K562 (cell line): ENCODE data around the gene ZNF335. TPM values are rescaled to one million over a fixed set of nuclear protein-coding genes. Genes with fewer than 3 reads are reported as not detected.
A peak's percentile ranks its signal among the peaks of the same experiment; 100 is the strongest.

ENCODE experiments used
- CBX3 ChIP-seq, 2 experiments: IDR thresholded peaks; 1 replicate in 1 of 2; 2 replicates in 1 of 2; pipeline ENCODE4 v1.6.1; 2012; ENCODE audit warnings: inconsistent platforms in 2 of 2, low read length in 2 of 2, borderline replicate concordance in 1 of 2, control low read depth in 1 of 2
- CREBBP ChIP-seq: IDR thresholded peaks from one replicate; pipeline ENCODE4 v1.6.1; 2012; ENCODE audit warnings: low read depth, mild to moderate bottlenecking, control low read depth, inconsistent platforms, low read length
- CREM ChIP-seq: IDR thresholded peaks from 2 replicates; pipeline ENCODE4 v1.6.1; 2014; ENCODE audit warnings: antibody characterized with exemption, low read depth
- DEAF1 ChIP-seq: fragments of 450-650 bp; formaldehyde crosslinking; IDR thresholded peaks from 2 replicates; pipeline ENCODE4 v1.4.0; 2020; ENCODE audit warnings: mild to moderate bottlenecking, moderate library complexity
- ELF4 ChIP-seq: fragments of 450-650 bp; formaldehyde crosslinking; IDR thresholded peaks from 2 replicates; pipeline ENCODE4 v1.4.0; 2022; ENCODE audit warnings: missing genetic modification characterization
- GTF2F1 ChIP-seq: IDR thresholded peaks from 2 replicates; pipeline ENCODE4 v1.6.1; 2011; ENCODE audit warnings: low read depth, low read length, improper control_type of control experiment
- GTF3C2 ChIP-seq: IDR thresholded peaks from 3 replicates; pipeline ENCODE4 v1.6.1; 2011; ENCODE audit warnings: borderline replicate concordance, mild to moderate bottlenecking, moderate library complexity; ENCODE audit not compliant: insufficient read length; ENCODE audit errors: extremely low read depth
- HMGN3 ChIP-seq: IDR thresholded peaks from 2 replicates; pipeline ENCODE4 v1.6.1; 2011; ENCODE audit warnings: borderline replicate concordance, low read depth, mild to moderate bottlenecking, mixed read lengths, low read length; ENCODE audit not compliant: insufficient read length; ENCODE audit errors: extremely low read depth
- LCOR ChIP-seq: sonication (generic); formaldehyde crosslinking; IDR thresholded peaks from 2 replicates; pipeline ENCODE4 v1.8.0; 2022; ENCODE audit warnings: mild to moderate bottlenecking, missing genetic modification reagents
- MBD1 ChIP-seq: fragments of 250-450 bp; sonication (Bioruptor Pico); IDR thresholded peaks from 2 replicates; pipeline ENCODE4 v1.8.0; 2022; ENCODE audit warnings: inconsistent platforms
- MED1 ChIP-seq: sonication (generic); formaldehyde crosslinking; IDR thresholded peaks from 2 replicates; pipeline ENCODE4 v1.8.1; 2023; ENCODE audit warnings: missing genetic modification reagents, borderline replicate concordance
- NCOA6 ChIP-seq: fragments of 450-650 bp; IDR thresholded peaks from 2 replicates; pipeline ENCODE4 v1.6.1; 2017; ENCODE audit warnings: mild to moderate bottlenecking
- TBL1XR1 ChIP-seq, 2 experiments: IDR thresholded peaks; 2 replicates each; pipeline ENCODE4 v1.6.1; 2012; ENCODE audit warnings: improper control_type of control experiment in 2 of 2, low read length in 2 of 2, mild to moderate bottlenecking in 1 of 2
- ZBTB7A ChIP-seq: IDR thresholded peaks from 2 replicates; pipeline ENCODE4 v1.6.1; 2011; ENCODE audit warnings: low read depth, mild to moderate bottlenecking, low read length, moderate library complexity, borderline replicate concordance; ENCODE audit not compliant: control insufficient read depth
- ZFP30 ChIP-seq: fragments of 250-450 bp; sonication (Bioruptor Pico); IDR thresholded peaks from 2 replicates; pipeline ENCODE4 v1.8.0; 2022; ENCODE audit warnings: moderate library complexity, mild to moderate bottlenecking, inconsistent platforms, borderline replicate concordance
- ZNF121 ChIP-seq: sonication (generic); formaldehyde crosslinking; conservative IDR thresholded peaks from 2 replicates; pipeline ENCODE4 v1.8.0; 2022; ENCODE audit warnings: missing genetic modification reagents
- ZNF232 ChIP-seq: sonication (generic); formaldehyde crosslinking; IDR thresholded peaks from 2 replicates; pipeline ENCODE4 v1.8.0; 2022; ENCODE audit warnings: mild to moderate bottlenecking, missing genetic modification reagents
- ZNF436 ChIP-seq: fragments of 250-450, 450-650 bp; sonication (Bioruptor Pico); formaldehyde crosslinking; IDR thresholded peaks from 2 replicates; pipeline ENCODE4 v1.7.0; 2020; ENCODE audit warnings: mild to moderate bottlenecking
- ZNF445 ChIP-seq: fragments of 250-450 bp; sonication (Bioruptor Pico); IDR thresholded peaks from 2 replicates; pipeline ENCODE4 v1.4.0; 2020; ENCODE audit warnings: low read depth, mild to moderate bottlenecking, moderate library complexity
- ZNF584 ChIP-seq: fragments of 200-800 bp; sonication (Bioruptor generic); IDR thresholded peaks from 2 replicates; pipeline ENCODE4 v1.6.1; 2016; ENCODE audit warnings: low read depth, mild to moderate bottlenecking, missing genetic modification characterization, missing compliant biosample characterization
- ZNF780A ChIP-seq: fragments of 250-450 bp; sonication (Bioruptor Pico); IDR thresholded peaks from 2 replicates; pipeline ENCODE4 v1.5.0; 2021; ENCODE audit warnings: mild to moderate bottlenecking
- polyA plus RNA-seq, 8 experiments: library from polyadenylated mRNA; depleted of rRNA in 4 of 8; stranded (reverse) in 5 of 8; unstranded in 3 of 8; fragments of >200 nt; fragmentation: Nextera tagmentation in 2 of 8; fragmentation: Illumina TruSeq in 1 of 8; extraction: Ambion mirVana in 2 of 8; extraction: Trizol in 1 of 8; gene quantifications; 2 replicates each; pipeline versions ENCODE4 v1.2.1 to v1.2.3, GENCODE V29; 2011 to 2014; ENCODE audit warnings: inconsistent platforms in 1 of 8, missing spikeins in 1 of 8
- total RNA-seq, 7 experiments: library from RNA; depleted of rRNA in 6 of 7; stranded (reverse); fragments of >200 nt in 6 of 7; fragmentation: Illumina TruSeq in 2 of 7; extraction: Trizol in 2 of 7; gene quantifications; 2 replicates each; pipeline versions ENCODE4 v1.2.1 to v1.2.3, GENCODE V29; 2011 to 2021; ENCODE audit warnings: low replicate concordance in 1 of 7

Gene ZNF335
- total and polyA plus RNA-seq, 9 of the 15 experiments (the other 6 are each of a cell fraction or from before 2014, with no cell fraction given), result 0.39 to 16.0 (median 7.6) TPM

GRCh38 chr20:45971675-45972499 is at the start of gene ZNF335 (continued):
- peak; percentile 47; the same call in 1 of the 2 replicates for TF ChIP-seq DEAF1 (CRISPR knock-in tag)
- TF ChIP-seq CBX3 (IDR thresholded peaks at IDR 0.05; ENCODE audit: borderline replicate concordance in 1 of 2, low read length in 2 of 2), result peak in 1 of 2 experiments; percentile 79; a peak in 1 of 3 replicates
- no peak for TF ChIP-seq ZNF780A (CRISPR knock-in tag)
- TF ChIP-seq ZNF121 (CRISPR knock-in tag), result no peak; the same call in 1 of the 2 replicates
- TF ChIP-seq MBD1 (CRISPR knock-in tag), result no peak
- 0 out of 2 replicates have a peak, but pooled peaks have one; percentile 50 for TF ChIP-seq ZNF232 (CRISPR knock-in tag)
- peak; percentile 95 for TF ChIP-seq HMGN3
- TF ChIP-seq ZNF436 (CRISPR knock-in tag), result no peak; the same call in 1 of the 2 replicates
- no peak for TF ChIP-seq GTF3C2
- peak; percentile 90 for TF ChIP-seq ZBTB7A
- TF ChIP-seq ZNF445, result no peak
- no peak for TF ChIP-seq NCOA6
- no peak for TF ChIP-seq CREBBP
- no peak for TF ChIP-seq ZFP30 (CRISPR knock-in tag)
- TF ChIP-seq TBL1XR1 (IDR thresholded peaks at IDR 0.05; ENCODE audit: low read length in 2 of 2), result peak in 1 of 2 experiments; percentile 91; a peak in 3 of 4 replicates
- no peak for TF ChIP-seq MED1 (CRISPR knock-in tag)
- peak; percentile 99 for TF ChIP-seq CREM
- no peak; the same call in 1 of the 2 replicates for TF ChIP-seq LCOR (CRISPR knock-in tag)
- peak; percentile 52; the same call in 1 of the 2 replicates for TF ChIP-seq ZNF584
- 0 out of 2 replicates have a peak, but pooled peaks have one; percentile 62 for TF ChIP-seq GTF2F1
- TF ChIP-seq ELF4 (CRISPR knock-in tag), result peak; percentile 39; the same call in 1 of the 2 replicates
